IPS DF 4.7 (cell line): Measurements from ENCODE around the gene AGER.
"Not testable (repeated sequence)": the region's sequence is repeated elsewhere in the genome, so short reads cannot be mapped to it uniquely, and the experiment has no call there.

Source experiments
- DNase-seq: peaks from one replicate; pipeline ENCODE4 v3.0.0-alpha.2; 2013; ENCODE audit warnings: low spot score; ENCODE audit errors: extremely low read depth

The AGER gene

DNA sequence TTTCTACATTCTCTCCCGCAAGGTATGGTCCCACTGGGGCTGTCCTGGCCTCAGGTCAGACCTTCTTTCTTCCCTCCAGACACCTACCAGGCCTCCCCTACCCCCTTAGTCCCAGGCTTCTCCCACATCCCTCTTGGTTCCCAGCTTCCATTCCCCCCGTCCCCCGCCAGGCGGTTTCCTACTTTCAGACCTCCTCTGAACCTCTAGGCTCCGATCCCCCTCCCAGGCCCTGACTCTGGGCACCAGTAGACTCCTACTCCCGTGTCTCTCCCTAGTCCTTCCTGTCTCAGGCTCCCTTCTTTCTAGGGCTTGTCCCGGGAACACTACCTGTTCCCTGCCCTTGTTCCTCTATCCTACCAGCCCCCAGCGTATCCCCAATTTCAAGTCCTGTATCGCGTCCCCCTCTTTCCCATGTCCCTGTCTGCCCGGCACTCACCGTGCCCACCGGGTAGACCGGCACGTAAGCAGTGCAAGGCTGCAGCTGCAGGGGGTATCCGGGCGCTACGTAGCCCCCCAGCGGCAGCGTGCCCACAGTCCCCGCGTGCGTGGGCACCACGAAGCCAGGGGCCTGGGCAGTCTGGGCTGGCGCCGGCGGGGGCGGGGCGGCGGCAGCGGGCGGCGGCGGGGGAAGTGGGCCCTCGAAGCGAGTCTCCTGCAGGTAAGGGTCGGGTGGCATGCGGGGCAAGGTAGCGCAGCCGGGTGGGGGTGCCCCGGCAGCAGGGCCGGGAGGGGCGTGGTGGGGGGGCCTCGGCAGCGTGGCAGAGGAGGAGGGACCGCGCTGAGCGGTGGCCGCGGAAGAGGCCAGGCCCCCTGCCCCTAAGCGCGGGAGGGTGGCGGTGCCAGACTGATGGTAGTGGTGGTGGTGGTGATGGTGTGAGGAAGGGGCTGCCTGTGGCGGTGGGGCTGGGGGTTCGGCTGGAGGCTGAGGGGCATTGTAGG lies 33.9 kb downstream of the AGER start:
- no peak for DNase-seq

- DNase-seq: no peak
These were observed 34.8 kb downstream of the AGER start for GRCh38 chr6:32149092-32149755.

DNA sequence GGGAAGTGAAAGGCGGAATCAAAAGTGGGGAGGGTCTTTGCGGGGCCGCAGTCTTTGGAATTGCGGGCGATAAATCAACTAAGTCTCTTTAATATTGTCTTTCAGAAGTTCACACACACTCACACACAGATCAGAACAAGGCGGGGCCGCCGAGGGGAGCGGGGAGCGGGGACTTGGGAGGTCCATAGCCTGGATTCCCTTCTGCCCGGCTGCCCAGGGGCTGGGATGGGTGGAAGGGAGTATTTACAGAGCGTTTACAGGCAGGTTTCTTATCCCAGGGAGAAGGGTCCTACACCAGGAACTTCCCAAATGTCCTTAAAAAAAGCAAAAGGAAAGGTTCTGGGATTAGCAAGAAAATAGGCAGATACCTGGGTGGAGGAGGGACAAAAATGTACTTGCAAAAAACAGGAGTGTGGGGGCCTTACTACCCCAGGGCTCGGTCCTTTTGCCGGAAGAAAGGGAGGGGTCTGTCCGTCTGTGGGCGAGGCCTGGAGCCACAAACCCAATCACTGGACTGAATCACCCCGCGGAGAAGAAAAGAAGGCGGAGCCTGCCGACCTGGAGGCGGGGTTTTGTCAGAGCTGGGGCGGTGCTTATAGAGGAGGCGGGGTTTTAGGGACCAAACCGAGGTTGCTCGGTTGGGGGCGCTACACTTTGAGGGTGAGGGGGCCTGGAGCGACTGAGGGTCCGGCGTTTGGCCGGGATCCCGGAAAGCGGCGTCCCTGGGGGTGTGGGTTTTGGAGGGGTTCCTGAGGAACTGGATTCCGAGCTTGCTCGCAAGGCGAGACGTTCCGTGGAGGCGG lies 35.6 kb downstream of the AGER start:
- DNase-seq: no peak

GRCh38 chr6:32147401-32148132 lies 36.5 kb downstream of the AGER start:
- DNase-seq: no peak

DNA sequence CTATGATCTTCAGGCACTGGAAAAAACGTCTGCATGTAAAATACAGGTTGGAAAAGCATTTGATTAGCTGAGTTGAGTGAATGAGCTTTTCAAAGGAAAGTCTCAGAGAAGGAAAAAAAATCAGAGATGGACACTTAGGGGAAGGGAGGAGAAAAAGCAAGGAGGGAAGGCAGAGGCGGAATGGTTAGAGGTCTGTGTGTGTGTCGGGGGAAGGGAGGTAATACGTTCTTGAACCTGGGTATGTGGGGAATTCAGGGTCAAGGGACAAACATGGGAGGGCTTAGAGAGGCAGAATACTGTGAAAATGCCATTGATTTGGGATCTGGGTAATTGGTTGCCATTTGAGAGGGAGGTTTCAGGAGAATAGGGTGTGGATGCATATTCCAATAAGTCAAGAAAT lies 37.4 kb downstream of the AGER start:
- DNase-seq: no peak

DNA sequence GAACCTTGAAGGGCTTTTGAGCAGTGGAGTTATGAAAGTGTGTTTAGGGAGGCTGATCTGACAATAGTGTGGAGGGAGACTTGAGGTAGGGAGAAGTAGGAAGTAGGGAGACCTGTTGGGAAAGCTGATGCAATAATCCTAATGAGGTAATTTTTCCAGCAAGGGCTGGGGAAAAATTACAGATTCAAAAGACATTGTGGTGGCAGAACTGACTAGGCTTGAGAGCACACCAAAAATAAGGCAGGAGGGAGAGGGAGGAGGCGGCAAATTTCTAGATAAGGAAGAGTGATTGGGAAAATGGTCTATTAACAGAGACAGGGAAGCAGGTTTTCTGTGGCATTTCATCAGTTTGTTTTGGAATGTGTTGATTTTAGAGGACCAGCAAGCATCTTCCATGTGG lies 37.8 kb downstream of the AGER start:
- no peak for DNase-seq

DNA sequence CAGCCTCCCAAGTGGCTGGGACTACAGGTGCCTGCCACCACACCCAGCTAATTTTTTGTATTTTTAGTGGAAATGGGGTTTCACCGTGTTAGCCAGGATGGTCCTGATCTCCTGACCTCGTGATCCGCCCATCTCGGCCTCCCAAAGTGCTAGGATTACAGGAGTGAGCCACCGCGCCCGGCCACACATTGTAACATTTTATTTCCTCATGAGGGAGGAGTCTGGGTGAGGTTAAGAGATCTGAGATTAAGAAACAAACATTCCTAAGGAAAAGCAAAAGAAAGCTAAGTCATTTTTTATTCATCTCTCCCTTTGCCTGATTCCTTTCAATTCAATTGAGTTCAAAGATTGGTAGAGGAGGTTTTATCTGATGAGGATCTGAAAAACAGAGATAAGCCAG lies 39.8 kb downstream of the AGER start:
- DNase-seq: not testable (repeated sequence)

DNA sequence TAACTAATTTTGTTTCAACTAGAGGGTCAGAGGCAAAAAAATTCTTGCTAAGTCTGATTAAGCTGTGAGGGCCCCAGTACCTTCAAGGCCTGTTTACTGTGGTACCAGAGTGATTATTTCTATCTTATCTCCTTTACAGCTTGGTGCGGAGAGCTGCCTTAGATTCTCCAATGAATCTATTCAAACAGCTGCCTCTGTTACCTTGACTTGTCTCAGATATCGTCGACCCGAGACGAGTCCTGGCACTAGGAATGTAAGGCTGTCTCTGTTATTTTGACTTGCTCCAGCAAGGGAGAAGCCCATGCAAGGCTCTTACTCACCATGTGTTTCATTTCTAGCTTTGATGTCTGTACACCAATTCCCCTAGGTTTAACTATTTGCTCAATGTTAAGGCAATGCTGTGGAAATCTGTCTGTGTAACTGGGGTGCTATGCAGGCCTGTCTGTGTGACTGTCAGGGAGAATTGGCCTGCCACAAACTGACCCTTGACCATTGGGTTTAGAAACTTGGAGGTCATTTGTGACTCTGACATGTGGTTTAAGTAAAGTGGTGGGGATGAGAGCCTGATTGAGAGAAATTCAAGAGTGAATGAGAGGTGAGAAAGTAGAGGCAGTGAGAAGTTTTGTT lies 43.5 kb downstream of the AGER start:
- no peak for DNase-seq

GRCh38 chr6:32139590-32139989 lies 44.5 kb downstream of the AGER start:
- DNase-seq: no peak

DNA sequence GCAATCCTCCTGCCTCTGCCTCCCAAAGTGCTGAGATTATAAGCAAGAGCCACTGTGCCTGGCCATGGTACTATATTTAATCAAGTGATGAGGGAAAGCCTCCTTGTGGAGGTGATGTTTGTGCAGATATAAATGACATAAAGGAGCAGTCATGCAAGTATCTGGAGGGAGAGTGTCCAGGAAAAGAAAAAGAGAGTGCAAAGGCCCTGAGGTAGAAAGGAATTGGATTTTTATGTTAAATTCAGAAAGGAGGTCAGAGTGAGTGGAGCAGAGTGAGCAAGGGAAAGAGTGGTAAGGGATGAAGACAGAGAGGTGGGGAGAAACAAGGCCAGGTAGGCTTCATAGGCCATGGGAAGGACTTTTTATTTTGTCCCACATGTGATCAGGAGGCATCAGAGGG lies 46.6 kb downstream of the AGER start:
- DNase-seq: no peak

GRCh38 chr6:32133786-32134185 lies 50.3 kb downstream of the AGER start:
- no peak for DNase-seq

DNA sequence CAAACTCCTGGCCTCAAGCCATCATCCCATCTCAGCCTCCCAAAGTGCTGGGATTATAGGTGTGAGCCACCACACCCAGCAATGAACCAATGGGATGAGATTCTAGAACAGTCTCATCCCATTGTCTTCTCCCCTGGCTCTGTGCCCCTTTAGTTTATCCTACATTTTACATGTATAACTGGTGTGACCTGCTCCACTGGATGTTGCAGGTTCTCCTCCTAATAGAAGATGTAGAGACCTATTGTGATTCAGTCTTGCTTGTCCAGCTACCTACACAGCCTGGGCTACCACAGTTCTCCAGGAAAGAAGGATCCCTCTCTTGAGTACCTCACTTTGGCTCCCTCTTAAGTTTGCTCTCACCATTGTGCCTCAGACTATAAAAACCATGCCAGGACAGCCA lies 51.9 kb downstream of the AGER start:
- no peak for DNase-seq

GRCh38 chr6:32131439-32131948 lies 52.6 kb downstream of the AGER start:
- no peak for DNase-seq
